OCI-LY3 (cell line): ENCODE data around the gene LNX1.
"Not testable (repeated sequence)": the region's sequence is repeated elsewhere in the genome, so short reads cannot be mapped to it uniquely, and the experiment has no call there.

ENCODE experiments used
- H2AFZ ChIP-seq: fragments of 200-600, 300-600 bp; shearing (Covaris generic); 2 replicates; pipeline ENCODE4 v1.6.0; 2014; ENCODE audit warnings: antibody characterized with exemption, low read depth, low read length
- H3K27ac ChIP-seq: fragments of 200-600, 300-600 bp; sonication (generic); 2 replicates; pipeline ENCODE4 v1.5.1; 2014; ENCODE audit warnings: mild to moderate bottlenecking, low read length, moderate library complexity, mixed read lengths
- H3K27me3 ChIP-seq: fragments of 200-600, 300-600 bp; sonication (generic); 2 replicates; pipeline ENCODE4 v1.6.1; 2014; ENCODE audit warnings: low read depth, low read length, mixed read lengths
- H3K36me3 ChIP-seq: fragments of 200-600, 300-600 bp; sonication (generic); replicated peaks from 2 replicates; pipeline ENCODE3; 2014; ENCODE audit warnings: low read depth, low read length, mixed read lengths
- H3K4me1 ChIP-seq: fragments of 300-600, 200-600 bp; sonication (generic); 2 replicates; pipeline ENCODE4 v1.6.1; 2014; ENCODE audit warnings: low read length, mixed read lengths
- H3K4me2 ChIP-seq: fragments of 200-600, 300-600 bp; sonication (generic); 2 replicates; pipeline ENCODE4 v1.6.1; 2014; ENCODE audit warnings: low read length, mixed read lengths
- H3K4me3 ChIP-seq: fragments of 300-600, 200-600 bp; sonication (generic); 2 replicates; pipeline ENCODE4 v1.5.1; 2014; ENCODE audit warnings: antibody characterized with exemption, mild to moderate bottlenecking, low read length, moderate library complexity
- H3K79me2 ChIP-seq: fragments of 300-600, 200-600 bp; shearing (Covaris generic); 2 replicates; pipeline ENCODE4 v1.6.1; 2014; ENCODE audit warnings: mild to moderate bottlenecking, low read length, mixed read lengths
- H3K9ac ChIP-seq: fragments of 300-600, 200-600 bp; shearing (Covaris generic); 2 replicates; pipeline ENCODE4 v1.6.0; 2014; ENCODE audit warnings: mild to moderate bottlenecking, low read length, moderate library complexity
- H3K9me3 ChIP-seq: fragments of 200-600, 300-600 bp; shearing (Covaris generic); 2 replicates; pipeline ENCODE4 v1.6.1; 2014; ENCODE audit warnings: low read length, mixed read lengths; ENCODE audit not compliant: insufficient read depth
- H4K20me1 ChIP-seq: fragments of 200-600, 300-600 bp; sonication (generic); 2 replicates; pipeline ENCODE4 v1.6.1; 2016; ENCODE audit warnings: low read length, mixed read lengths; ENCODE audit not compliant: insufficient read depth
- CTCF ChIP-seq: fragments of 200-600, 300-600 bp; sonication (generic); IDR thresholded peaks from 2 replicates; pipeline ENCODE4 v1.5.1; 2014; ENCODE audit warnings: antibody characterized with exemption, low read length, low read depth
- EZH2phosphoT487 ChIP-seq: fragments of 200-600 bp; shearing (Covaris generic); IDR thresholded peaks from 2 replicates; pipeline ENCODE4 v1.6.1; 2018; ENCODE audit warnings: antibody characterized with exemption, mixed run types, low read depth

The LNX1 gene

GRCh38 chr4:53422367-53422766, 168.9 kb downstream of the LNX1 start:
- Histone ChIP-seq H3K4me3 (no peak overlapping the region), H3K9me3 (no peaks in the 10 kb centered on the region), H4K20me1 (peaks cover 7% of the 10 kb centered on the region; the same call in 1 of the 2 replicates), H2AFZ (no peak overlapping the region), H3K79me2 (no peaks in the 10 kb centered on the region), H3K27me3 (no peaks in the 10 kb centered on the region), H3K27ac (no peak overlapping the region), H3K9ac (no peak overlapping the region), H3K36me3 (peaks cover 6% of the 10 kb centered on the region), H3K4me2 (no peak overlapping the region), H3K4me1 (no peaks in the 10 kb centered on the region)
- TF ChIP-seq CTCF (no peak), EZH2phosphoT487 (no peak)

- H3K9me3 ChIP-seq: no peaks in the 10 kb centered on the region
- H3K4me3 ChIP-seq: no peak overlapping the region
- H3K27ac ChIP-seq: no peak overlapping the region
Observed at GRCh38 chr4:53421791-53422190, 169.5 kb downstream of the LNX1 start.

GRCh38 chr4:53419208-53419607, 172.1 kb downstream of the LNX1 start:
- H3K36me3 ChIP-seq: peaks cover 17% of the 10 kb centered on the region
- H3K79me2 ChIP-seq: no peaks in the 10 kb centered on the region; the same call in 1 of the 2 replicates

More at GRCh38 chr4:53421791-53422190, 169.5 kb downstream of the LNX1 start:
- no peak overlapping the region for H2AFZ ChIP-seq
- H4K20me1 ChIP-seq: peaks cover 7% of the 10 kb centered on the region; the same call in 1 of the 2 replicates
- H3K36me3 ChIP-seq: peaks cover 6% of the 10 kb centered on the region
- no peaks in the 10 kb centered on the region for H3K27me3 ChIP-seq
- H3K79me2 ChIP-seq: no peaks in the 10 kb centered on the region
- no peak for TF ChIP-seq EZH2phosphoT487
- TF ChIP-seq CTCF: no peak
- no peak overlapping the region for H3K4me2 ChIP-seq
- no peaks in the 10 kb centered on the region for H3K4me1 ChIP-seq
- no peak overlapping the region for H3K9ac ChIP-seq

GRCh38 chr4:53409479-53409878, 181.8 kb downstream of the LNX1 start:
- H3K4me3 ChIP-seq, H3K27ac ChIP-seq, H3K4me1 ChIP-seq, H3K4me2 ChIP-seq, H3K9me3 ChIP-seq, H3K9ac ChIP-seq, H2AFZ ChIP-seq, H3K36me3 ChIP-seq, H3K27me3 ChIP-seq: not testable (repeated sequence)
- Histone ChIP-seq H3K79me2 (peaks cover 36% of the 10 kb centered on the region), H4K20me1 (peaks cover 16% of the 10 kb centered on the region)

More at GRCh38 chr4:53419208-53419607, 172.1 kb downstream of the LNX1 start:
- H3K4me2 ChIP-seq: no peak overlapping the region
- no peaks in the 10 kb centered on the region for H3K27me3 ChIP-seq
- TF ChIP-seq EZH2phosphoT487: no peak
- TF ChIP-seq CTCF: no peak
- H2AFZ ChIP-seq: no peak overlapping the region
- no peak overlapping the region for H3K27ac ChIP-seq
- H3K4me3 ChIP-seq: no peak overlapping the region
- H3K9ac ChIP-seq: no peak overlapping the region
- no peaks in the 10 kb centered on the region for H3K9me3 ChIP-seq
- H4K20me1 ChIP-seq: peaks cover 5% of the 10 kb centered on the region; the same call in 1 of the 2 replicates
- H3K4me1 ChIP-seq: no peaks in the 10 kb centered on the region
